ENCODE data around the gene SERPING1. TPM values are rescaled to one million over a fixed set of nuclear protein-coding genes. Genes with fewer than 3 reads are reported as not detected.

SERPING1 gene
- total RNA-seq, 2 donors from 2014 or later, result 166 to 216 TPM

DNA sequence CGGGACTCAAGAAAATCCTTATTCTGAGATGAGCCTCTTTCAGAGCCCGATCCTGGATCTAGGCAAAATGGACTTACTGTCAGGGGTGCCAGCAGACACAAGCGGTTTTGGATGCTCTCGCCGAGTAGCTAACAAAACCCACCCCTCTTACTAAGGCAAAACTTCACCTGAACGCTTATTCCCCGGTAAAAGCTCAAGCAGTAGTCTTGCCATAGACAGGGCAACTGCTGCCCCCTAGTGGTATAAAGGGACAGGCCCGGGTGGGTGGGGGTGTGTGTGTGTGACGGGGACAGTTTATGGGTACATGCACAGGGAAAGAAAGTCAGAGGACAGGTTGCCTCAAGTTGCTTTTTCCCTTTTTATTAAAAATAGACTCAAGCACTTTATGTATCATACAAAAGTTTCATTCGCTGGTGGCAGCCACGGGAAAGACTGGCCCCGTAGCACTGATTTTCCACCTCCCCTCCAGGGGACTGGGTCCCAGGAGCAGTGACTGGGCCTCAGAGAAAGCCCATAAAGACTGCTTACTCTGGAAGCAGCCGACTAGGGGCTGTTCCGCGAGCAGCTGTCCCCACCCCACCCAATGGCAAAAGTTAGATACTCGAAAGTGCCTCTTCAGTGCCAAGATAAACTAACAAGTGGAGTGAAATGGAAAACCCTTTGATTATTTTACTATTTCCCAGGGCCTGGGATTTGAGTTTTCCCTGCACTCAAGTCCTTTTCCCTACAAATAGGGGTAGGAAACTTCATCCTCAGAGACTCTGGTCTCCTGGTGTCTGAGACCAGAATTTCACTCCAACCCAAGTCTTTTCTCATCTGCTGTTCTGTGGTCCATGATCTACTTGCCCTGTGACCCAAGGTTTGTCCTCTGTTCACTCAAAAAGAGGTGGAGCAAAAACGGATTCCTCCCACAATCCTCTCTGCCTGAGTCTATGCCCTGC, 47.5 kb downstream of the SERPING1 start:
- Histone ChIP-seq H3K36me3 (replicated peaks in 1 of 2; ENCODE audit: insufficient read depth in 1 of 2, low read depth in 2 of 2) (no peaks in the 10 kb centered on the region), H3K27me3 (peaks cover 2 to 26% of the 10 kb centered on the region in 2 donors), H3K4me1 (peaks cover 26% of the 10 kb centered on the region), H3K27ac (no peak overlapping the region), H3K4me3 (no peak overlapping the region), H3K9me3 (no peaks in the 10 kb centered on the region)
- intact Hi-C loops (cut with DNase I), result loop anchor here (10.0 kb wide), 2 partner anchors 180 to 290 kb away; partner anchors contain the start of gene RTN4RL2
- TF ChIP-seq POLR2A (IDR thresholded peaks at IDR 0.05), result peak in 1 of 3 donors; percentile 2
- peak; percentile 70 to 97 (median 80) for TF ChIP-seq CTCF (IDR thresholded peaks at IDR 0.05)
- 8 to 11% methylated on average over 17 of the region's 17 CpGs for WGBS, 2 donors
- ATAC-seq (peak; percentile 81), DNase-seq (peak; percentile 84 to 87 (median 86))

- intact Hi-C loops (cut with DNase I), result loop anchor here (10.0 kb wide), 2 partner anchors 181 to 291 kb away; partner anchors contain the start of gene RTN4RL2
- no peak overlapping the region for H3K27ac ChIP-seq
- H3K4me1 ChIP-seq, result peaks cover 26% of the 10 kb centered on the region
- 24 to 40% methylated on average over 4 to 5 of the region's 5 CpGs for WGBS, 2 donors
- no peak for DNase-seq
- no peaks in the 10 kb centered on the region for H3K36me3 ChIP-seq (replicated peaks in 1 of 2; ENCODE audit: insufficient read depth in 1 of 2, low read depth in 2 of 2)
- H3K9me3 ChIP-seq, result no peaks in the 10 kb centered on the region
- H3K27me3 ChIP-seq, result peaks cover 2 to 26% of the 10 kb centered on the region in 2 donors
- H3K4me3 ChIP-seq, result no peak overlapping the region
- no peak for ATAC-seq
- no peak for TF ChIP-seq CTCF (IDR thresholded peaks at IDR 0.05)
- no peak for TF ChIP-seq POLR2A (IDR thresholded peaks at IDR 0.05)
Measured at GRCh38 chr11:57645689-57646085, 48.2 kb downstream of the SERPING1 start.

DNA sequence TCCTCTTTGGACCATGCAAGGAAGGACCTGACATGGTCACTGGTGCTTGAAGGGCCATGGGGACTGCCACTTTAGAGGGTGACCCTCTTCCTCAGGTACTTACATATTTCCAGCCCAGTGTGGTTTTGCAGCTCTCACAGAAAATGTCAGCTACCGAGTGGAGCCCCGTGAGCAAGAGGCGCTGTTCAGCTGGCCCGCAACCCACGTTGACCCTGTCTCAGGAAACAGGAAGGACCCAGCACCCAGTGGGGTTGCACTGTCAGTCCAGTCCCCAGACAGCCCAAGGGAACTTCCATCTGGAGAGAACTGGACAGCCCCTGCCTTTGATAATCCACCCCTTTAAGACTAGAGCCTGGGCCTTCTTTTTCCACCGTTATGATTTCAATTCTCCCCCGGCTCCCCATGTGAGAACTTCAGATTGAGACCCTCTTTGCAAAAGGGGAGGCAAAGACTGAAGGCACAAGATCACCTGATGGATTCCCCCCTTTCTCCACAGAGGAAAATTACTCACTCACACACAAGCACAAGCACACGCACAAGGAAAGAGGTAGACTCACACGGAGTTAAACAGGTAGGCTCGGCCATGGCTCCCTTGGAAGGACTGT, 48.8 kb downstream of the SERPING1 start:
- no peak overlapping the region for H3K4me3 ChIP-seq
- H3K27me3 ChIP-seq, result peaks cover 2 to 26% of the 10 kb centered on the region in 2 donors
- no peak overlapping the region for H3K27ac ChIP-seq
- WGBS, 2 donors, result 38 to 53% methylated on average over 10 of the region's 10 CpGs
- ATAC-seq (no peak), DNase-seq (no peak)
- TF ChIP-seq CTCF (IDR thresholded peaks at IDR 0.05), result no peak
- H3K36me3 ChIP-seq (replicated peaks in 1 of 2; ENCODE audit: insufficient read depth in 1 of 2, low read depth in 2 of 2), result no peaks in the 10 kb centered on the region
- H3K4me1 ChIP-seq, result peaks cover 26% of the 10 kb centered on the region
- intact Hi-C loops (cut with DNase I), result loop anchor here (10.0 kb wide), 2 partner anchors 181 to 291 kb away; partner anchors contain the start of gene RTN4RL2
- H3K9me3 ChIP-seq, result no peaks in the 10 kb centered on the region

- no peaks in the 10 kb centered on the region for H3K9me3 ChIP-seq
- no peaks in the 10 kb centered on the region for H3K36me3 ChIP-seq (replicated peaks in 1 of 2; ENCODE audit: insufficient read depth in 1 of 2, low read depth in 2 of 2)
- H3K27ac ChIP-seq, result no peak overlapping the region
- DNase-seq (no peak), ATAC-seq (no peak)
- peaks cover 2 to 26% of the 10 kb centered on the region in 2 donors for H3K27me3 ChIP-seq
- TF ChIP-seq POLR2A (IDR thresholded peaks at IDR 0.05), result no peak
- TF ChIP-seq CTCF (IDR thresholded peaks at IDR 0.05), result no peak
- 4 to 8% methylated on average over 4 to 23 of the region's 23 CpGs for WGBS, 2 donors
- H3K4me1 ChIP-seq, result peaks cover 26% of the 10 kb centered on the region
- intact Hi-C loops (cut with DNase I), result loop anchor here (10.0 kb wide), 2 partner anchors 182 to 292 kb away; partner anchors contain the start of gene RTN4RL2
- no peak overlapping the region for H3K4me3 ChIP-seq
Measured at GRCh38 chr11:57646799-57647303, 49.4 kb downstream of the SERPING1 start.

Data from body of pancreas (tissue), 4 donors.